ENCODE data around the gene RNH1.

RNH1 gene

DNA sequence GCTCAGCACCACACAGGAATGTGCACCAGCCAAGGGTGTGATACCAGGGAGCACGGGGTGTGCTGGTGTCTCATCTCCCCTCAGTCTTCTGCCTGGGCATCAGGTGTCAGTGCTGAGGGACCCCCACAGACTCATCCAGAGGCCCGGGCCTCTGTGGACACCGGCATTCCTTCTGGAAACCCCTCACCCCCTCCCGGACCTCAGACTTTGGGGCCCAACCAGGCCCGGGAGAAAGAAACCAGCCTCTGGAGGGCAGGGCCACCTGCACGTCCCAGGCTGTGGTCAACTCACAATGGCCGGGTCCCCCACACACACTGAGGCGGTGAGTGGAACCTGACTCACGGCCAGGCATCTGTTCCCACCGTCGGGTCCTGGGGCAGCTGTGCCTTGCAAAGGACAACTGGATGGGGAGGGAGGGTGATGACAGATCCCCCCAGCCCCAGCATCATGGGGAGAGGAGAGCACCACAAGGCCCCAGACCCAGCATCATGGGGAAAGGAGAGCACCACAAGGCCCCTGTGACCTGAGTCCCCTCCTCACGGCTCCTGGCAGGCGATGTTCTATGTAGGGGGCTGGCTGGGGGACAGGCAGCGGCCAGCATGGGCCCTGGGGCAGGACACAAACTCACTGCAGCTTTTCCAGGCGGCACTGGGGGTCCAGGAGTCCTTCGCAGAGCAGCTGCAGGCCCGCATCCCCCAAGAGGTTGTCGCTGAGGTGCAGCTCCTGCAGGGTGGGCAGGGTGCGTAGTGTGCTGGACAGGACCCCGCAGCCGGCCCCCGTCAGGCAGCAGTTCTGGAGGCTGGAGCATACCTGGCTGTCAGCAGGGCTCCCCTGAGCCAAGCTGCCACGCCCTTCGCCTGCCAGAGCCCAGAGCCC lies 7.6 kb downstream of the RNH1 start:
- no peaks in the 10 kb centered on the region for H4K20me1 ChIP-seq (ENCODE audit: insufficient read depth, low read length)
- H3K27me3 ChIP-seq (replicated peaks; ENCODE audit: insufficient read depth, low read length), result no peaks in the 10 kb centered on the region
- no peak for DNase-seq
- no peaks in the 10 kb centered on the region; the same call in 1 of the 2 replicates for H3K36me3 ChIP-seq (replicated peaks; ENCODE audit: insufficient read depth, low read length)
- no peaks in the 10 kb centered on the region for H3K9me3 ChIP-seq (replicated peaks; ENCODE audit: insufficient read depth, low read length)
- no peaks in the 10 kb centered on the region for H3K4me1 ChIP-seq (ENCODE audit: low read length)
- H3K9me2 ChIP-seq (replicated peaks; ENCODE audit: insufficient read depth, low read length), result no peaks in the 10 kb centered on the region
- H3K4me3 ChIP-seq (ENCODE audit: low read length), result no peak overlapping the region
- H3K79me2 ChIP-seq (ENCODE audit: low read length), result peaks cover 21% of the 10 kb centered on the region
- H2AFZ ChIP-seq (ENCODE audit: low read length), result no peak overlapping the region
- no peak overlapping the region for H3K27ac ChIP-seq (ENCODE audit: low read length)
- no peak overlapping the region for H3K9ac ChIP-seq (ENCODE audit: low read length)
- H3F3A ChIP-seq (ENCODE audit: insufficient read depth, low read length), result no peaks in the 10 kb centered on the region
- TF ChIP-seq EZH2 (optimal IDR thresholded peaks at IDR 0.05; ENCODE audit: low read depth, low read length), result no peak
- TF ChIP-seq, protein P1, sequence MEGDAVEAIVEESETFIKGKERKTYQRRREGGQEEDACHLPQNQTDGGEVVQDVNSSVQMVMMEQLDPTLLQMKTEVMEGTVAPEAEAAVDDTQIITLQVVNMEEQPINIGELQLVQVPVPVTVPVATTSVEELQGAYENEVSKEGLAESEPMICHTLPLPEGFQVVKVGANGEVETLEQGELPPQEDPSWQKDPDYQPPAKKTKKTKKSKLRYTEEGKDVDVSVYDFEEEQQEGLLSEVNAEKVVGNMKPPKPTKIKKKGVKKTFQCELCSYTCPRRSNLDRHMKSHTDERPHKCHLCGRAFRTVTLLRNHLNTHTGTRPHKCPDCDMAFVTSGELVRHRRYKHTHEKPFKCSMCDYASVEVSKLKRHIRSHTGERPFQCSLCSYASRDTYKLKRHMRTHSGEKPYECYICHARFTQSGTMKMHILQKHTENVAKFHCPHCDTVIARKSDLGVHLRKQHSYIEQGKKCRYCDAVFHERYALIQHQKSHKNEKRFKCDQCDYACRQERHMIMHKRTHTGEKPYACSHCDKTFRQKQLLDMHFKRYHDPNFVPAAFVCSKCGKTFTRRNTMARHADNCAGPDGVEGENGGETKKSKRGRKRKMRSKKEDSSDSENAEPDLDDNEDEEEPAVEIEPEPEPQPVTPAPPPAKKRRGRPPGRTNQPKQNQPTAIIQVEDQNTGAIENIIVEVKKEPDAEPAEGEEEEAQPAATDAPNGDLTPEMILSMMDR (IDR thresholded peaks at IDR 0.05; ENCODE audit: low read length), result no peak
- TF ChIP-seq EZH2phosphoT487 (IDR thresholded peaks at IDR 0.05; ENCODE audit: low read length), result no peak
- H3K4me2 ChIP-seq (ENCODE audit: low read depth, low read length), result no peak overlapping the region

DNA sequence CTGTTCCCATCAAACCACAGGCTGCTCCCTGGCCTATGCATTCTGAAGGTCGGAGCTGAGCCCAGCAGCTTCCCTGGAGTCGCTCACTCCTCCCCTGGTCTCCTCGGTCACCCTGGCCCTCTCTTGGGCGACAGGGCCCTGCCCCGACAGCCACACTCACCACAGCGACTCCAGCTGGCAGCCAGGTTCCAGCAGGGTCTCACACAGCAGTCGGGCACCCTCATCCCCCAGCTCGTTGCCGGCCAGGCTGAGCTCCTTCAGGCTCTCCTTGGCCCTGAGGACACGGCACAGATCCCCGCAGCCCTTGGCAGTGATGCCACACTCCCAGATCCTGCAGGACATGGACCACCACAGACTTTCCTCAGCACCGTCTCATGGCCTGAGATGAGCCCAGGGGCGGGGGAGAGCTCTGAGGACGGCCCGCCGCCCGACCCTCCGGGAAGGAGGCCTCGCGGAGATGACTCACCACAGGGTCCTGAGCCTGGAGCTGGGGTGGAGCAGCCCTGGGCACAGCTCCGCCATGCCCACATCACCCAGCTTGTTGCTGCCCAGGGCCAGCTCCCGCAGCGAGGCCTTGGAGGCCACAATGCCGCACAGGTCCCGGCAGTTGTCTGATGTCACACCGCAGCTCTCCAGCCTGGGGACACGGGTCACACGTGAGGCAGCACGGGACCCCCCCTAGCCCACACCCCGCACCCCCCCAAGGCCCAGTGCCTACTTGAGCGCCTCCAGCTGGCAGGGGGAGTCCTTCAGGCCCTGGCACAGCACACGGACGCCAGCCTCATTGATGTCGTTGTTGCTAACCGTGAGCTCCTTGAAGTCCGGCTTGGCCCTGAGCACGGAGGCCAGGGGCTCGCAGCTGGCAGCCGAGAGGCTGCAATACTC lies 8.5 kb downstream of the RNH1 start:
- H3K4me1 ChIP-seq (ENCODE audit: low read length), result no peaks in the 10 kb centered on the region
- no peaks in the 10 kb centered on the region for H3F3A ChIP-seq (ENCODE audit: insufficient read depth, low read length)
- no peaks in the 10 kb centered on the region; the same call in 1 of the 2 replicates for H3K36me3 ChIP-seq (replicated peaks; ENCODE audit: insufficient read depth, low read length)

DNA sequence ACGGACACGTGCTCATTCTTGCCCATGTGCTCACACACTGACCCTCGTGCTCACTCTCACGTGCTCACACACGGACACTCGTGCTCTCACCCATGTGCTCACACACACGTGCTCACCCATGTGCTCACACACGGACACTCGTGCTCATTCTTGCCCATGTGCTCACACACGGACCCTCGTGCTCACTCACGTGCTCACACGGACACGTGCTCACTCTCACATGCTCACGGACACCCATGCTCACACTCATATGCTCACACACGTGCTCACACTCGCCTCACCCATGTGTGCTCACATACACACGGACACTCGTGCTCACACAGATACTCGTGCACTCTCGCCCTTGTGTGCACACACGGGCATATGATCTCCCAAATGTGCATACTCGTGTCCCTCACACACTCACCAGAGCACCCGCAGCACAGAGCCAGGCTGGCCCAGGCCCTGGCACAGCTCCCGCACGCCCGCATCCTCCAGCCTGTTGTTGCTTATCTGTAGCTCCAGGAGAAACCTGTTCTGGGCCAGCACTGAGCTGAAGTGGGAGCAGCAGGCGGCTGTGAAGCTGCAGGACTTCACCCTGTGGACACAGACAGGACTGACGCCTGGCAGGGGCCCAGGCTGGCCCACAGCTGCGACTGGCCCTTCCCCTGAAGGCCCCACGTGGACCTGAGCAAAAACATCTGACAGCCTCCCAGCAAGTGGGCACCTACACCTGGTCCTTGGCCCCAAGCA lies 9.3 kb downstream of the RNH1 start:
- Histone ChIP-seq H3K36me3 (replicated peaks; ENCODE audit: insufficient read depth, low read length) (no peaks in the 10 kb centered on the region; the same call in 1 of the 2 replicates), H4K20me1 (ENCODE audit: insufficient read depth, low read length) (no peaks in the 10 kb centered on the region), H3K9me2 (replicated peaks; ENCODE audit: insufficient read depth, low read length) (no peaks in the 10 kb centered on the region), H2AFZ (ENCODE audit: low read length) (no peak overlapping the region), H3K27me3 (replicated peaks; ENCODE audit: insufficient read depth, low read length) (no peaks in the 10 kb centered on the region), H3K4me1 (ENCODE audit: low read length) (no peaks in the 10 kb centered on the region), H3K4me2 (ENCODE audit: low read depth, low read length) (no peak overlapping the region), H3K27ac (ENCODE audit: low read length) (no peak overlapping the region), H3K9ac (ENCODE audit: low read length) (no peak overlapping the region), H3F3A (ENCODE audit: insufficient read depth, low read length) (no peaks in the 10 kb centered on the region), H3K9me3 (replicated peaks; ENCODE audit: insufficient read depth, low read length) (no peaks in the 10 kb centered on the region), H3K79me2 (ENCODE audit: low read length) (peaks cover 11% of the 10 kb centered on the region; the same call in 1 of the 2 replicates), H3K4me3 (ENCODE audit: low read length) (no peak overlapping the region)
- no peak for DNase-seq
- TF ChIP-seq, protein P1 (IDR thresholded peaks at IDR 0.05; ENCODE audit: low read length), result no peak
- TF ChIP-seq EZH2phosphoT487 (IDR thresholded peaks at IDR 0.05; ENCODE audit: low read length) (no peak), EZH2 (optimal IDR thresholded peaks at IDR 0.05; ENCODE audit: low read depth, low read length) (no peak)

More for the DNA sequence above, 8.5 kb downstream of the RNH1 start:
- Histone ChIP-seq H3K27me3 (replicated peaks; ENCODE audit: insufficient read depth, low read length) (no peaks in the 10 kb centered on the region), H3K27ac (ENCODE audit: low read length) (no peak overlapping the region), H3K79me2 (ENCODE audit: low read length) (peaks cover 13% of the 10 kb centered on the region; the same call in 1 of the 2 replicates), H4K20me1 (ENCODE audit: insufficient read depth, low read length) (no peaks in the 10 kb centered on the region), H3K4me3 (ENCODE audit: low read length) (no peak overlapping the region), H3K4me2 (ENCODE audit: low read depth, low read length) (no peak overlapping the region), H3K9me2 (replicated peaks; ENCODE audit: insufficient read depth, low read length) (no peaks in the 10 kb centered on the region), H2AFZ (ENCODE audit: low read length) (no peak overlapping the region), H3K9ac (ENCODE audit: low read length) (no peak overlapping the region), H3K9me3 (replicated peaks; ENCODE audit: insufficient read depth, low read length) (no peaks in the 10 kb centered on the region)
- no peak for TF ChIP-seq EZH2phosphoT487 (IDR thresholded peaks at IDR 0.05; ENCODE audit: low read length)
- no peak for TF ChIP-seq EZH2 (optimal IDR thresholded peaks at IDR 0.05; ENCODE audit: low read depth, low read length)
- TF ChIP-seq, protein P1 (IDR thresholded peaks at IDR 0.05; ENCODE audit: low read length), result no peak
- no peak for DNase-seq
